ENCODE results near the gene THSD7A. TPM values are rescaled to one million over a fixed set of nuclear protein-coding genes. Genes with fewer than 3 reads are reported as not detected.

Gene THSD7A
- total and polyA plus RNA-seq, 9 of the 15 experiments (the other 6 are each of a cell fraction or from before 2014, with no cell fraction given): 0.01 to 0.02 TPM; not detected in 7

- no peak overlapping the region for H3K27ac ChIP-seq (ENCODE audit: extremely low read depth, low read depth, low read length)
- H3K9me1 ChIP-seq (ENCODE audit: control insufficient read depth, insufficient read depth, low read length): no peaks in the 10 kb centered on the region
- H3K79me2 ChIP-seq (ENCODE audit: control insufficient read depth, insufficient read depth, low read length): no peaks in the 10 kb centered on the region
- no peaks in the 10 kb centered on the region for H3K27me3 ChIP-seq (ENCODE audit: control insufficient read depth in 2 of 2, insufficient read depth in 2 of 2, low read length in 2 of 2)
- no peak for FAIRE-seq
- in situ Hi-C loops (cut with MboI) (no loop called here), intact Hi-C loops (cut with micrococcal nuclease) (no loop called here)
- no peak overlapping the region for H3K4me2 ChIP-seq (ENCODE audit: insufficient read depth, low read length)
- H3K36me3 ChIP-seq (ENCODE audit: control insufficient read depth, insufficient read depth, low read length): no peaks in the 10 kb centered on the region
- no peaks in the 10 kb centered on the region for H4K20me1 ChIP-seq (replicated peaks; ENCODE audit: control insufficient read depth, insufficient read depth, low read length)
- ATAC-seq: no peak
- H3K9me3 ChIP-seq (replicated peaks; ENCODE audit: control insufficient read depth, insufficient read depth, low read depth, low read length): 0 out of 2 replicates have a peak, but pooled peaks cover 2% of the 10 kb centered on the region
- DNase-seq (ENCODE audit: extremely low read depth in 1 of 4, low spot score in 3 of 4): no peak
- H2AFZ ChIP-seq (ENCODE audit: low read depth, low read length): no peak overlapping the region
- H3K9ac ChIP-seq (ENCODE audit: insufficient read depth in 1 of 2, low read depth in 2 of 2, low read length in 2 of 2): no peak overlapping the region
- H3K4me3 ChIP-seq: no peak overlapping the region
- ChIA-PET CTCF (ENCODE audit: low intra/inter-chr PET ratio) (no interaction called here), POLR2A (no interaction called here)
- no peaks in the 10 kb centered on the region for H3K4me1 ChIP-seq (replicated peaks in 1 of 2; ENCODE audit: control insufficient read depth in 2 of 2, insufficient read depth in 2 of 2, low read length in 2 of 2)
- BruUV-seq (replicated peaks): no TSS peak
- TF ChIP-seq ZBTB40 (IDR thresholded peaks at IDR 0.05): no peak
- no peak for TF ChIP-seq ZBTB40 (CRISPR knock-in tag; IDR thresholded peaks at IDR 0.05)
- TF ChIP-seq, protein P1, sequence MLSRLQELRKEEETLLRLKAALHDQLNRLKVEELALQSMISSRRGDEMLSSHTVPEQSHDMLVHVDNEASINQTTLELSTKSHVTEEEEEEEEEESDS (CRISPR knock-in tag; IDR thresholded peaks at IDR 0.05): no peak
- no peak for TF ChIP-seq NFE2 (IDR thresholded peaks at IDR 0.05; ENCODE audit: low read depth)
- no peak for TF ChIP-seq DPF2 (IDR thresholded peaks at IDR 0.05)
- no peak for TF ChIP-seq FOXP1 (CRISPR knock-in tag; IDR thresholded peaks at IDR 0.05)
- no peak for TF ChIP-seq RAD51 (IDR thresholded peaks at IDR 0.05; ENCODE audit: borderline replicate concordance, low read depth)
- TF ChIP-seq, protein P2, sequence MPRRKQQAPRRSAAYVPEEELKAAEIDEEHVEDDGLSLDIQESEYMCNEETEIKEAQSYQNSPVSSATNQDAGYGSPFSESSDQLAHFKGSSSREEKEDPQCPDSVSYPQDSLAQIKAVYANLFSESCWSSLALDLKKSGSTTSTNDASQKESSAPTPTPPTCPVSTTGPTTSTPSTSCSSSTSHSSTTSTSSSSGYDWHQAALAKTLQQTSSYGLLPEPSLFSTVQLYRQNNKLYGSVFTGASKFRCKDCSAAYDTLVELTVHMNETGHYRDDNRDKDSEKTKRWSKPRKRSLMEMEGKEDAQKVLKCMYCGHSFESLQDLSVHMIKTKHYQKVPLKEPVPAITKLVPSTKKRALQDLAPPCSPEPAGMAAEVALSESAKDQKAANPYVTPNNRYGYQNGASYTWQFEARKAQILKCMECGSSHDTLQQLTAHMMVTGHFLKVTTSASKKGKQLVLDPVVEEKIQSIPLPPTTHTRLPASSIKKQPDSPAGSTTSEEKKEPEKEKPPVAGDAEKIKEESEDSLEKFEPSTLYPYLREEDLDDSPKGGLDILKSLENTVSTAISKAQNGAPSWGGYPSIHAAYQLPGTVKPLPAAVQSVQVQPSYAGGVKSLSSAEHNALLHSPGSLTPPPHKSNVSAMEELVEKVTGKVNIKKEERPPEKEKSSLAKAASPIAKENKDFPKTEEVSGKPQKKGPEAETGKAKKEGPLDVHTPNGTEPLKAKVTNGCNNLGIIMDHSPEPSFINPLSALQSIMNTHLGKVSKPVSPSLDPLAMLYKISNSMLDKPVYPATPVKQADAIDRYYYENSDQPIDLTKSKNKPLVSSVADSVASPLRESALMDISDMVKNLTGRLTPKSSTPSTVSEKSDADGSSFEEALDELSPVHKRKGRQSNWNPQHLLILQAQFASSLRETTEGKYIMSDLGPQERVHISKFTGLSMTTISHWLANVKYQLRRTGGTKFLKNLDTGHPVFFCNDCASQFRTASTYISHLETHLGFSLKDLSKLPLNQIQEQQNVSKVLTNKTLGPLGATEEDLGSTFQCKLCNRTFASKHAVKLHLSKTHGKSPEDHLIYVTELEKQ (CRISPR knock-in tag; IDR thresholded peaks at IDR 0.05): no peak
- no peak for TF ChIP-seq ZBTB33 (CRISPR knock-in tag; IDR thresholded peaks at IDR 0.05)
Observed at GRCh38 chr7:11506417-11506816, 325.6 kb downstream of the THSD7A start.
